ENCODE measurements around the gene ANKS1B.
"Not testable (repeated sequence)": the region's sequence is repeated elsewhere in the genome, so short reads cannot be mapped to it uniquely, and the experiment has no call there.

Gene ANKS1B

GRCh38 chr12:99372257-99372920 lies 612.3 kb downstream of the ANKS1B start:
- Mint-ChIP-seq H3K4me1 (ENCODE audit: low read depth) (no peaks in the 10 kb centered on the region), H3K27ac (no peak overlapping the region), H3K36me3 (ENCODE audit: low read depth) (no peaks in the 10 kb centered on the region), H3K9me3 (no peaks in the 10 kb centered on the region), H3K27me3 (no peaks in the 10 kb centered on the region), H3K4me3 (no peak overlapping the region)
- intact Hi-C loops (cut with micrococcal nuclease): no loop called here

GRCh38 chr12:99370421-99371138 lies 614.2 kb downstream of the ANKS1B start:
- H3K9me3 Mint-ChIP-seq: peaks cover 4% of the 10 kb centered on the region
- H3K27me3 Mint-ChIP-seq: no peaks in the 10 kb centered on the region
- intact Hi-C loops (cut with micrococcal nuclease): no loop called here
- no peaks in the 10 kb centered on the region for H3K4me1 Mint-ChIP-seq (ENCODE audit: low read depth)
- H3K36me3 Mint-ChIP-seq (ENCODE audit: low read depth): no peaks in the 10 kb centered on the region
- no peak overlapping the region for H3K4me3 Mint-ChIP-seq
- H3K27ac Mint-ChIP-seq: no peak overlapping the region

GRCh38 chr12:99367181-99367580 lies 617.6 kb downstream of the ANKS1B start:
- Mint-ChIP-seq H3K27me3 (no peaks in the 10 kb centered on the region), H3K27ac (no peak overlapping the region), H3K9me3 (peaks cover 8% of the 10 kb centered on the region), H3K36me3 (ENCODE audit: low read depth) (no peaks in the 10 kb centered on the region), H3K4me3 (no peak overlapping the region), H3K4me1 (ENCODE audit: low read depth) (no peaks in the 10 kb centered on the region)
- intact Hi-C loops (cut with micrococcal nuclease): no loop called here

GRCh38 chr12:99352269-99352668 lies 632.5 kb downstream of the ANKS1B start:
- Mint-ChIP-seq H3K9me3 (no peaks in the 10 kb centered on the region), H3K36me3 (ENCODE audit: low read depth) (no peaks in the 10 kb centered on the region)
- intact Hi-C loops (cut with micrococcal nuclease): no loop called here

GRCh38 chr12:99343960-99344359 lies 640.8 kb downstream of the ANKS1B start:
- no peaks in the 10 kb centered on the region for H3K27me3 Mint-ChIP-seq
- no peak overlapping the region for H3K27ac Mint-ChIP-seq
- peaks cover 12% of the 10 kb centered on the region for H3K9me3 Mint-ChIP-seq
- H3K4me3 Mint-ChIP-seq: no peak overlapping the region
- no peaks in the 10 kb centered on the region for H3K4me1 Mint-ChIP-seq (ENCODE audit: low read depth)
- H3K36me3 Mint-ChIP-seq (ENCODE audit: low read depth): no peaks in the 10 kb centered on the region
- intact Hi-C loops (cut with micrococcal nuclease): no loop called here

More at GRCh38 chr12:99352269-99352668, 632.5 kb downstream of the ANKS1B start:
- no peak overlapping the region for H3K27ac Mint-ChIP-seq
- no peaks in the 10 kb centered on the region for H3K27me3 Mint-ChIP-seq
- no peak overlapping the region for H3K4me3 Mint-ChIP-seq
- H3K4me1 Mint-ChIP-seq (ENCODE audit: low read depth): no peaks in the 10 kb centered on the region

- Mint-ChIP-seq H3K36me3 (ENCODE audit: low read depth) (no peaks in the 10 kb centered on the region), H3K9me3 (peaks cover 9% of the 10 kb centered on the region), H3K4me1 (ENCODE audit: low read depth) (no peaks in the 10 kb centered on the region), H3K27me3 (no peaks in the 10 kb centered on the region), H3K27ac (no peak overlapping the region), H3K4me3 (no peak overlapping the region)
- intact Hi-C loops (cut with micrococcal nuclease): no loop called here
Measured at GRCh38 chr12:99339663-99340062, 645.1 kb downstream of the ANKS1B start.

- H3K36me3 Mint-ChIP-seq (ENCODE audit: low read depth): no peaks in the 10 kb centered on the region
- no peaks in the 10 kb centered on the region for H3K4me1 Mint-ChIP-seq (ENCODE audit: low read depth)
- H3K9me3 Mint-ChIP-seq: peaks cover 8% of the 10 kb centered on the region
- no peak overlapping the region for H3K27ac Mint-ChIP-seq
- H3K4me3 Mint-ChIP-seq: no peak overlapping the region
- intact Hi-C loops (cut with micrococcal nuclease): no loop called here
- no peaks in the 10 kb centered on the region for H3K27me3 Mint-ChIP-seq
Measured at GRCh38 chr12:99334285-99335056, 650.3 kb downstream of the ANKS1B start.

- Mint-ChIP-seq H3K36me3 (ENCODE audit: low read depth) (no peaks in the 10 kb centered on the region), H3K9me3 (no peaks in the 10 kb centered on the region), H3K27me3 (no peaks in the 10 kb centered on the region), H3K27ac (no peak overlapping the region), H3K4me1 (ENCODE audit: low read depth) (no peaks in the 10 kb centered on the region), H3K4me3 (no peak overlapping the region)
- intact Hi-C loops (cut with micrococcal nuclease): no loop called here
Measured at GRCh38 chr12:99332936-99333591, 651.7 kb downstream of the ANKS1B start.

- intact Hi-C loops (cut with micrococcal nuclease): no loop called here
- no peak overlapping the region for H3K4me3 Mint-ChIP-seq
Measured at GRCh38 chr12:99330216-99330615, 654.5 kb downstream of the ANKS1B start.

GRCh38 chr12:99321210-99321609 lies 663.5 kb downstream of the ANKS1B start:
- intact Hi-C loops (cut with micrococcal nuclease); H3K4me1 Mint-ChIP-seq (ENCODE audit: low read depth); H3K4me3 Mint-ChIP-seq; H3K27ac Mint-ChIP-seq; H3K36me3 Mint-ChIP-seq (ENCODE audit: low read depth); H3K27me3 Mint-ChIP-seq: not testable (repeated sequence)
- H3K9me3 Mint-ChIP-seq: peaks cover 49% of the 10 kb centered on the region

More at GRCh38 chr12:99330216-99330615, 654.5 kb downstream of the ANKS1B start:
- H3K36me3 Mint-ChIP-seq (ENCODE audit: low read depth): no peaks in the 10 kb centered on the region
- no peak overlapping the region for H3K27ac Mint-ChIP-seq
- no peaks in the 10 kb centered on the region for H3K9me3 Mint-ChIP-seq
- H3K27me3 Mint-ChIP-seq: no peaks in the 10 kb centered on the region
- no peaks in the 10 kb centered on the region for H3K4me1 Mint-ChIP-seq (ENCODE audit: low read depth)

- H3K4me1 Mint-ChIP-seq (ENCODE audit: low read depth): no peaks in the 10 kb centered on the region
- H3K9me3 Mint-ChIP-seq: peaks cover 35% of the 10 kb centered on the region
- no peaks in the 10 kb centered on the region for H3K27me3 Mint-ChIP-seq
- no peaks in the 10 kb centered on the region for H3K36me3 Mint-ChIP-seq (ENCODE audit: low read depth)
- intact Hi-C loops (cut with micrococcal nuclease): no loop called here
- no peak overlapping the region for H3K4me3 Mint-ChIP-seq
- H3K27ac Mint-ChIP-seq: no peak overlapping the region
Measured at GRCh38 chr12:99311373-99311772, 673.4 kb downstream of the ANKS1B start.

- H3K27me3 Mint-ChIP-seq: no peaks in the 10 kb centered on the region
- H3K9me3 Mint-ChIP-seq: peaks cover 40% of the 10 kb centered on the region
- intact Hi-C loops (cut with micrococcal nuclease): no loop called here
- no peak overlapping the region for H3K27ac Mint-ChIP-seq
- no peaks in the 10 kb centered on the region for H3K36me3 Mint-ChIP-seq (ENCODE audit: low read depth)
- H3K4me1 Mint-ChIP-seq (ENCODE audit: low read depth): no peaks in the 10 kb centered on the region
- H3K4me3 Mint-ChIP-seq: no peak overlapping the region
Measured at GRCh38 chr12:99309812-99310211, 674.9 kb downstream of the ANKS1B start.

GRCh38 chr12:99302874-99303273 lies 681.9 kb downstream of the ANKS1B start:
- peaks cover 17% of the 10 kb centered on the region for H3K9me3 Mint-ChIP-seq
- H3K27ac Mint-ChIP-seq: no peak overlapping the region
- H3K27me3 Mint-ChIP-seq: no peaks in the 10 kb centered on the region
- no peaks in the 10 kb centered on the region for H3K36me3 Mint-ChIP-seq (ENCODE audit: low read depth)
- H3K4me1 Mint-ChIP-seq (ENCODE audit: low read depth): no peaks in the 10 kb centered on the region
- intact Hi-C loops (cut with micrococcal nuclease): no loop called here
- H3K4me3 Mint-ChIP-seq: no peak overlapping the region

GRCh38 chr12:99287136-99287535 lies 697.6 kb downstream of the ANKS1B start:
- intact Hi-C loops (cut with micrococcal nuclease): no loop called here
- H3K4me3 Mint-ChIP-seq: no peak overlapping the region

More at GRCh38 chr12:99287136-99287535, 697.6 kb downstream of the ANKS1B start:
- Mint-ChIP-seq H3K27ac (no peak overlapping the region), H3K36me3 (ENCODE audit: low read depth) (no peaks in the 10 kb centered on the region), H3K9me3 (peaks cover 45% of the 10 kb centered on the region), H3K27me3 (no peaks in the 10 kb centered on the region), H3K4me1 (ENCODE audit: low read depth) (no peaks in the 10 kb centered on the region)

All from dendritic cell treated with granulocyte-macrophage colony-stimulating factor and Interleukin-4, amounts not matched to agents 40 ng/mL and 50 ng/mL, for 4 days (primary cell).